Osteocyte (in vitro differentiated cells): ENCODE measurements around the gene RBMS3. TPM values are rescaled to one million over a fixed set of nuclear protein-coding genes. Genes with fewer than 3 reads are reported as not detected.

ENCODE experiments used
- DNase-seq: peaks from one replicate; pipeline ENCODE4 v3.0.0; 2021; ENCODE audit warnings: mixed read lengths; ENCODE audit not compliant: unreplicated experiment; ENCODE audit errors: extremely low spot score
- H3K27ac Mint-ChIP-seq: one replicate; pipeline ENCODE4 v1.8.0; 2021; ENCODE audit warnings: mild to moderate bottlenecking, mixed read lengths; ENCODE audit not compliant: unreplicated experiment
- H3K27me3 Mint-ChIP-seq: one replicate; pipeline ENCODE4 v1.8.0; 2021; ENCODE audit warnings: mixed read lengths; ENCODE audit not compliant: unreplicated experiment
- H3K36me3 Mint-ChIP-seq: one replicate; pipeline ENCODE4 v1.8.0; 2021; ENCODE audit warnings: mixed read lengths; ENCODE audit not compliant: unreplicated experiment
- H3K4me1 Mint-ChIP-seq: one replicate; pipeline ENCODE4 v1.8.0; 2021; ENCODE audit warnings: mixed read lengths; ENCODE audit not compliant: unreplicated experiment
- H3K4me3 Mint-ChIP-seq: one replicate; pipeline ENCODE4 v1.8.0; 2021; ENCODE audit warnings: mild to moderate bottlenecking, moderate library complexity, mixed read lengths; ENCODE audit not compliant: unreplicated experiment
- H3K9me3 Mint-ChIP-seq: one replicate; pipeline ENCODE4 v1.8.0; 2021; ENCODE audit warnings: mixed read lengths; ENCODE audit not compliant: unreplicated experiment
- CTCF ChIP-seq: fragments of 200-600 bp; sonication (generic); IDR thresholded peaks from 2 replicates; pipeline ENCODE4 v1.5.0; 2021; ENCODE audit warnings: antibody characterized with exemption, mild to moderate bottlenecking, moderate library complexity
- total RNA-seq: library from RNA; stranded (reverse); gene quantifications from 2 replicates; pipeline ENCODE4 v1.2.1, GENCODE V29; 2021

Gene RBMS3
- total RNA-seq, 1 donor from 2014 or later, result 64.2 TPM

DNA sequence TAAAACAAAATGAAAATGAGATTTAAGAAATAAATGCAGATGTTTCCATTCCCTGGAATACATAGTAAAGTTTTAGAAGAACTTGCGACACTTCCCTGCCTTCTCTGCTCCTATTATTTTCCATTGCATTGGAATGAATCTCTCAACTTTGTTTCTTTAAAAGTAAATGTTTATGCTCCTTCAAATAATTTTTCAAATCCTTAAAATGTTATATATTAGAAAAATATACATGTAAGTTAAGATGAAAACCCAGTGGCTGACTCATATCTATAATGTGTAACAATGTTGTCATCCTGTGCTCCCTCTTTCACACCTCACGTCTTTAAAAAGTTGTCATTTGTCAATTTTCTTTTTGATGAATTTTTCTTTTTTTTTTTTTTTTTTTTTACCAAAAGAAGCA is 3.6 kb downstream of the RBMS3 start:
- H3K27ac Mint-ChIP-seq, result peak overlapping the region; percentile 96
- no peaks in the 10 kb centered on the region for H3K27me3 Mint-ChIP-seq
- H3K4me3 Mint-ChIP-seq, result peak overlapping the region; percentile 94
- peaks cover 63% of the 10 kb centered on the region for H3K4me1 Mint-ChIP-seq
- H3K9me3 Mint-ChIP-seq, result no peaks in the 10 kb centered on the region
- no peak for TF ChIP-seq CTCF
- H3K36me3 Mint-ChIP-seq, result no peaks in the 10 kb centered on the region
- no peak for DNase-seq

DNA sequence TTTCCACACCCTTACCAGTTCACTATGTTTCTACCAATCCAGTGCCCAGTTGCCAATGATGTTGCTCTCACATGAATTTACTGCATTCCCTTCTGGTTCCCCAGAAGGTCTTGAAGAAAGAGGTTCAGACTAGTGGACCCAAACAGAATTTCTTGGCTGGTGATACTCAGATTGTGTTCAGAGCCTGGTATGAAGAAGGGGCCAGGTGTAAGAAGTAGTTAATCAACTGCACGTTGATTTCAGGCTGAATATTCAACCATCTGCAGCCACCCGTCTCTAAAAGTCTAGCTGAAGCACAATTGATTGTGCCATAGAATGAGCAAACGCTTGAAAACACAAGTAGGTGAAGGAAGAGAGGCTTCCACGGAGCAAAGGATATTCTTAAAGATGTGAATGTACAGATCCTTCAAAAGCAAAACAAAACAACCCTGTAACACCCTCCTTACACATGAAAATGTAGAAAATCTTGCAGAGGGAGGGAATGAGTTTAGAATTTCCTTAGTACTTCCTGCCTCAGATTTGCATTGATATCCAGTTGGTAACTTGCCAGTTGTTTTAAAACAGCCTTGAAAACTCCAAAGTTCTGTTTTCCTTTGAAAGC is 4.7 kb downstream of the RBMS3 start:
- TF ChIP-seq CTCF, result no peak
- Mint-ChIP-seq H3K4me1 (peaks cover 67% of the 10 kb centered on the region), H3K27me3 (no peaks in the 10 kb centered on the region), H3K36me3 (no peaks in the 10 kb centered on the region), H3K4me3 (peak overlapping the region; percentile 66), H3K9me3 (no peaks in the 10 kb centered on the region), H3K27ac (peak overlapping the region; percentile 95)
- no peak for DNase-seq

- H3K27ac Mint-ChIP-seq, result peak overlapping the region; percentile 95
- no peak for TF ChIP-seq CTCF
- H3K27me3 Mint-ChIP-seq, result no peaks in the 10 kb centered on the region
- H3K9me3 Mint-ChIP-seq, result no peaks in the 10 kb centered on the region
- peaks cover 2% of the 10 kb centered on the region for H3K36me3 Mint-ChIP-seq
- peaks cover 77% of the 10 kb centered on the region for H3K4me1 Mint-ChIP-seq
- H3K4me3 Mint-ChIP-seq, result peak overlapping the region; percentile 66
- DNase-seq, result no peak
Observed at GRCh38 chr3:29286478-29287240, 5.8 kb downstream of the RBMS3 start.

DNA sequence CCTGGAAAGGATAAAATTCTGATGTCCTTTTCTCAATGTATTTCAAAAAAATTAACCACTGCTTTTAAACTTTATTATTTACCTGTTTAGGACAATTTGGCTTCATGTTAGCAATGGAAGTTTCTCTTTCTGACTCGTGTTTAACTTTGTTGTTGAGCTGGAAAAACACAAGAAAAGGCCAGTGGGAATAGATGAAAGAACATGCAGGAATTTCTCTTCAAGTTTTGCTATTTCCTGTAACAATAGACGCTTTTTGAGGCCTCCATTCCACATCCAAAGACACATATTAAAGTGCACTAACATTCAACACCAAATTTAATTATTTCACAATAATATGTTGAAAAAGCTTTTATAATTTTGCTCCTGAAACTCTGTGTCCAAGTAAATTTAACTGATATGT is 9.7 kb downstream of the RBMS3 start:
- H3K27ac Mint-ChIP-seq, result peak overlapping the region; percentile 95
- peaks cover 86% of the 10 kb centered on the region for H3K4me1 Mint-ChIP-seq
- no peak for DNase-seq
- H3K4me3 Mint-ChIP-seq, result peak overlapping the region; percentile 19
- no peak for TF ChIP-seq CTCF
- no peaks in the 10 kb centered on the region for H3K9me3 Mint-ChIP-seq
- no peaks in the 10 kb centered on the region for H3K27me3 Mint-ChIP-seq
- peaks cover 16% of the 10 kb centered on the region for H3K36me3 Mint-ChIP-seq

DNA sequence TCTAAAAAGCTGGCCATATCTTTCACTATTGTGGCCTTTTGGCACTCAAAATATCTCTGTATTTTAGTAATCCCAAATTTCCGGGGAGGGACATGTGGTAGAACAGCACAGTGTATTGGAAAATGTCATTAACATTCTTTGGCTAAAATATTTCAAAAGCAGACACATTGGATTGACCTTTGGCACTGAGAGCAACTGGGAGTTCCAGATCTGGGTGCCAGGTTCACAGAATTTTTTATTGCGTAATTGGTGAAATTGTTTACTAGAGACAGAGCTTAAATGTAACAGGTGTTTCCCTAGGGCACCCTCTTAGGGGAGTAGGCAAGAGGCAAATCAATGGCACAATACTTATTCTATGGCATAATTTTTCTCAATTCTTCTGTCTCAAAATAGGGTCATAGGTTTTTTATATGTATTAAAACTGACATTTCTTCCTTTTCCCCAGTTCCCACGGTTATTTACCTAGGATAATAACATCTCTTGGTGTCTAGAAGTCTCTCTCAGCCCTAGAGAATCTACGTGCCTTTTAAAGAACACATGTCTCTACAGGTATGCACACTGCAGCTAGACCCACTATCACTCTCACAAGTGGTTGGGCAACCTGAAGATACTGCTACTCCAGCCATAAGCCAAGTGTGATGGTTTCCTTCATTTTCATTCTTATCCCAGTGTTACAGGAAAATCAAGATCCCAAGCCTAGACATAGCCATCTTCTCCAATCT is 10.6 kb downstream of the RBMS3 start:
- no peaks in the 10 kb centered on the region for H3K27me3 Mint-ChIP-seq
- no peak overlapping the region for H3K4me3 Mint-ChIP-seq
- H3K27ac Mint-ChIP-seq, result peak overlapping the region; percentile 95
- peaks cover 18% of the 10 kb centered on the region for H3K36me3 Mint-ChIP-seq
- H3K9me3 Mint-ChIP-seq, result no peaks in the 10 kb centered on the region
- no peak for DNase-seq
- TF ChIP-seq CTCF, result no peak
- H3K4me1 Mint-ChIP-seq, result peaks cover 79% of the 10 kb centered on the region
